ENCODE data around the gene CFD.
"Not testable (repeated sequence)": the region's sequence is repeated elsewhere in the genome, so short reads cannot be mapped to it uniquely, and the experiment has no call there.

The CFD gene

GRCh38 chr19:871446-872265 is 12.2 kb downstream of the CFD start:
- DNase-seq (ENCODE audit: low read depth, low spot score), result no peak

GRCh38 chr19:872266-872951 is 12.9 kb downstream of the CFD start:
- DNase-seq (ENCODE audit: low read depth, low spot score), result no peak

GRCh38 chr19:873084-873483 is 13.6 kb downstream of the CFD start:
- no peak for DNase-seq (ENCODE audit: low read depth, low spot score)

GRCh38 chr19:873561-874041 is 14.1 kb downstream of the CFD start:
- DNase-seq (ENCODE audit: low read depth, low spot score), result no peak

- no peak for DNase-seq (ENCODE audit: low read depth, low spot score)
Measured at GRCh38 chr19:875265-875879, 15.9 kb downstream of the CFD start.

GRCh38 chr19:876089-876488 is 16.6 kb downstream of the CFD start:
- DNase-seq (ENCODE audit: low read depth, low spot score), result no peak

GRCh38 chr19:876780-877314 is 17.4 kb downstream of the CFD start:
- no peak for DNase-seq (ENCODE audit: low read depth, low spot score)

- DNase-seq (ENCODE audit: low read depth, low spot score), result not testable (repeated sequence)
Measured at GRCh38 chr19:877992-878660, 18.7 kb downstream of the CFD start.

GRCh38 chr19:878751-879561 is 19.5 kb downstream of the CFD start:
- DNase-seq (ENCODE audit: low read depth, low spot score), result not testable (repeated sequence)

GRCh38 chr19:879711-880438 is 20.4 kb downstream of the CFD start:
- DNase-seq (ENCODE audit: low read depth, low spot score), result no peak

- no peak for DNase-seq (ENCODE audit: low read depth, low spot score)
Measured at GRCh38 chr19:881385-882071, 22.1 kb downstream of the CFD start.

- no peak for DNase-seq (ENCODE audit: low read depth, low spot score)
Measured at GRCh38 chr19:882871-883497, 23.5 kb downstream of the CFD start.

- DNase-seq (ENCODE audit: low read depth, low spot score), result no peak
Measured at GRCh38 chr19:883661-884211, 24.3 kb downstream of the CFD start.

- DNase-seq (ENCODE audit: low read depth, low spot score), result no peak
Measured at GRCh38 chr19:884420-885211, 25.2 kb downstream of the CFD start.

GRCh38 chr19:885536-886224 is 26.2 kb downstream of the CFD start:
- DNase-seq (ENCODE audit: low read depth, low spot score), result no peak

GRCh38 chr19:887072-887471 is 27.6 kb downstream of the CFD start:
- no peak for DNase-seq (ENCODE audit: low read depth, low spot score)

GRCh38 chr19:887599-887998 is 28.1 kb downstream of the CFD start:
- no peak for DNase-seq (ENCODE audit: low read depth, low spot score)

Data from brain pericyte (primary cell).